ENCODE measurements around the gene CRYL1. TPM values are rescaled to one million over a fixed set of nuclear protein-coding genes. Genes with fewer than 3 reads are reported as not detected.

CRYL1 gene
- total RNA-seq, 1 experiment from 2014 or later: 2.9 TPM

GRCh38 chr13:20503088-20504083 lies 22.3 kb downstream of the CRYL1 start:
- Mint-ChIP-seq H3K36me3 (peaks cover 12% of the 10 kb centered on the region), H3K9me3 (peaks cover 21% of the 10 kb centered on the region), H3K4me1 (peaks cover 6% of the 10 kb centered on the region), H3K27me3 (ENCODE audit: low read depth) (peaks cover 3% of the 10 kb centered on the region; the same call in 1 of the 2 replicates), H3K4me3 (no peak overlapping the region), H3K27ac (peak overlapping the region; percentile 42; the same call in 1 of the 2 replicates)
- TF ChIP-seq MLX (CRISPR knock-in tag; IDR thresholded peaks at IDR 0.05): no peak
- ChIA-PET CTCF (interaction anchor here (1.0 to 1.5 kb wide), 2 partner anchors 11 to 18 kb away, joined by 3 to 4 read pairs; no protein-coding TSS in a partner anchor), POLR2A (no interaction called here)
- ATAC-seq (peak; percentile 32; the same call in 1 of the 2 replicates), DNase-seq (ENCODE audit: low spot score) (no peak)

GRCh38 chr13:20501592-20501991 lies 24.1 kb downstream of the CRYL1 start:
- ATAC-seq (no peak), DNase-seq (ENCODE audit: low spot score) (no peak)
- Mint-ChIP-seq H3K4me3 (no peak overlapping the region), H3K36me3 (peaks cover 12% of the 10 kb centered on the region), H3K4me1 (peaks cover 6% of the 10 kb centered on the region), H3K9me3 (peaks cover 21% of the 10 kb centered on the region), H3K27me3 (ENCODE audit: low read depth) (peaks cover 3% of the 10 kb centered on the region; the same call in 1 of the 2 replicates), H3K27ac (no peak overlapping the region)
- CTCF ChIA-PET: interaction anchor here (1.4 kb wide), 1 partner anchor 327 kb away, joined by 3 read pairs; no protein-coding TSS in a partner anchor
- TF ChIP-seq ETV6 (CRISPR knock-in tag; IDR thresholded peaks at IDR 0.05): no peak
- TF ChIP-seq CREM (CRISPR knock-in tag; IDR thresholded peaks at IDR 0.05): no peak
- TF ChIP-seq TEAD1 (CRISPR knock-in tag; IDR thresholded peaks at IDR 0.05): no peak
- TF ChIP-seq CBFB (CRISPR knock-in tag; IDR thresholded peaks at IDR 0.05; ENCODE audit: low read depth): no peak
- no peak for TF ChIP-seq ZNF263 (CRISPR knock-in tag; IDR thresholded peaks at IDR 0.05; ENCODE audit: low read depth)
- TF ChIP-seq ELF4 (CRISPR knock-in tag; IDR thresholded peaks at IDR 0.05; ENCODE audit: low read depth): no peak
- POLR2A ChIA-PET: no interaction called here

GRCh38 chr13:20501120-20501519 lies 24.5 kb downstream of the CRYL1 start:
- ChIA-PET POLR2A (no interaction called here), CTCF (interaction anchor here (1.4 kb wide), 1 partner anchor 328 kb away, joined by 3 read pairs; no protein-coding TSS in a partner anchor)
- Mint-ChIP-seq H3K27me3 (ENCODE audit: low read depth) (peaks cover 3% of the 10 kb centered on the region; the same call in 1 of the 2 replicates), H3K4me1 (peaks cover 6% of the 10 kb centered on the region), H3K4me3 (no peak overlapping the region), H3K27ac (no peak overlapping the region), H3K36me3 (peaks cover 12% of the 10 kb centered on the region), H3K9me3 (peaks cover 21% of the 10 kb centered on the region)
- ATAC-seq (no peak), DNase-seq (ENCODE audit: low spot score) (no peak)
- no peak for TF ChIP-seq ZNF512 (CRISPR knock-in tag; IDR thresholded peaks at IDR 0.05; ENCODE audit: borderline replicate concordance)
- no peak for TF ChIP-seq CTCF (IDR thresholded peaks at IDR 0.05)
- no peak for TF ChIP-seq MLX (CRISPR knock-in tag; IDR thresholded peaks at IDR 0.05)
- no peak for TF ChIP-seq NR3C1 (CRISPR knock-in tag; conservative IDR thresholded peaks at IDR 0.05; ENCODE audit: low read depth)
- no peak for TF ChIP-seq IRF2 (CRISPR knock-in tag; IDR thresholded peaks at IDR 0.05; ENCODE audit: borderline replicate concordance, low read depth)
- TF ChIP-seq ARID4B (CRISPR knock-in tag; IDR thresholded peaks at IDR 0.05; ENCODE audit: borderline replicate concordance): no peak
- no peak for TF ChIP-seq CBFB (CRISPR knock-in tag; IDR thresholded peaks at IDR 0.05; ENCODE audit: low read depth)
- TF ChIP-seq USF1 (CRISPR knock-in tag; IDR thresholded peaks at IDR 0.05): no peak
- no peak for TF ChIP-seq IRF1 (CRISPR knock-in tag; IDR thresholded peaks at IDR 0.05)
- TF ChIP-seq FOXK1 (CRISPR knock-in tag; IDR thresholded peaks at IDR 0.05): no peak
- no peak for TF ChIP-seq ZNF317 (CRISPR knock-in tag; IDR thresholded peaks at IDR 0.05; ENCODE audit: borderline replicate concordance, low read depth)
- TF ChIP-seq CDX4 (CRISPR knock-in tag; IDR thresholded peaks at IDR 0.05; ENCODE audit: borderline replicate concordance): no peak

Data from WTC11 (cell line).